CD1c-positive myeloid dendritic cell (primary cell): Measurements from ENCODE around the gene SNX21.
A peak's percentile ranks its signal among the peaks of the same experiment; 100 is the strongest.
"Not testable (repeated sequence)": the region's sequence is repeated elsewhere in the genome, so short reads cannot be mapped to it uniquely, and the experiment has no call there.

Source experiments
- DNase-seq: peaks from one replicate; pipeline ENCODE4 v3.0.0-alpha.2; 2016; ENCODE audit errors: extremely low spot score

Gene SNX21

GRCh38 chr20:45833030-45833882 lies at the start of gene SNX21:
Gene SNX21 (plus strand): TSS chr20:45833799. CDS start chr20:45833920, 121 bp downstream.
- peak; percentile 84 for DNase-seq

GRCh38 chr20:45788351-45788750 lies 45.2 kb upstream of the SNX21 start:
- no peak for DNase-seq

GRCh38 chr20:45792317-45793118 lies 41.1 kb upstream of the SNX21 start:
- peak; percentile 86 for DNase-seq

GRCh38 chr20:45796337-45797065 lies 37.1 kb upstream of the SNX21 start:
- no peak for DNase-seq

GRCh38 chr20:45797510-45797909 lies 36.1 kb upstream of the SNX21 start:
- DNase-seq, result not testable (repeated sequence)

- not testable (repeated sequence) for DNase-seq
Observed at GRCh38 chr20:45797955-45798354, 35.6 kb upstream of the SNX21 start.

GRCh38 chr20:45798935-45799642 lies 34.5 kb upstream of the SNX21 start:
- peak; percentile 59 for DNase-seq

GRCh38 chr20:45801851-45802250 lies 31.7 kb upstream of the SNX21 start:
- DNase-seq, result no peak

- DNase-seq, result no peak
Observed at GRCh38 chr20:45810191-45810970, 23.2 kb upstream of the SNX21 start.

- peak; percentile 99 for DNase-seq
Observed at GRCh38 chr20:45812157-45813005, 21.2 kb upstream of the SNX21 start, which contains the start of gene UBE2C. Gene UBE2C (plus strand): TSS chr20:45812644. CDS start chr20:45812696, 52 bp downstream.

GRCh38 chr20:45813006-45813340 lies 20.6 kb upstream of the SNX21 start:
- DNase-seq, result no peak

- DNase-seq, result no peak
Observed at GRCh38 chr20:45813489-45813888, 20.1 kb upstream of the SNX21 start.

GRCh38 chr20:45814314-45814713 lies 19.3 kb upstream of the SNX21 start:
- no peak for DNase-seq

- no peak for DNase-seq
Observed at GRCh38 chr20:45816951-45817350, 16.6 kb upstream of the SNX21 start.

- no peak for DNase-seq
Observed at GRCh38 chr20:45817376-45818194, 16.0 kb upstream of the SNX21 start.

- no peak for DNase-seq
Observed at GRCh38 chr20:45818239-45818638, 15.4 kb upstream of the SNX21 start.

- DNase-seq, result no peak
Observed at GRCh38 chr20:45819466-45819865, 14.1 kb upstream of the SNX21 start.

- DNase-seq, result no peak
Observed at GRCh38 chr20:45821947-45822346, 11.7 kb upstream of the SNX21 start.

- no peak for DNase-seq
Observed at GRCh38 chr20:45822857-45823256, 10.7 kb upstream of the SNX21 start.
